ENCODE data around the gene PHF13.

DNA sequence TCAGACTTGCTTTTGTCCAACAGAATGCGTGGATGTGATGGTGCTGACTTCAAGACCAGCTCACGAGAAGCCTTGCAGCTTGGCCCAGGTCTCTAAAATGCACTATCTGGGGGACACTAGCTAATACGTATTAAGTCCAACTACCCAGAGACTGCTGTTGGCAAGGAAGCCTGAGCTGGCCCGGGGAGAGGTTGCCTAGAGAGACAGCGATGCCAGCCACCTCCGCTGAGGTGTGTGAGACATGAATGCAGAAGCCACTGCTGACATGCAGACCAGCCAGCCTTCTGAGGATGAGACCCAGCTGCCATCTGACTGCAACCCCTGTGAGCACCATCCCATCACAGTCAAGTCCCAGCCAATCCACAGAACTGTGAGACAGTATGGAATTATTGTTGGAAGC, 43.6 kb downstream of the PHF13 start:
- no peak for TF ChIP-seq EP300 (IDR thresholded peaks at IDR 0.05)
- TF ChIP-seq CTCF (IDR thresholded peaks at IDR 0.05): no peak
- no peak for TF ChIP-seq POLR2A (IDR thresholded peaks at IDR 0.05)
